ENCODE measurements around the gene NUMB.
"Not testable (repeated sequence)": the region's sequence is repeated elsewhere in the genome, so short reads cannot be mapped to it uniquely, and the experiment has no call there.

Gene NUMB

GRCh38 chr14:73365727-73366126, 92.6 kb downstream of the NUMB start:
- DNase-seq (ENCODE audit: low read depth in 3 of 3, low spot score in 1 of 3), result no peak

GRCh38 chr14:73364559-73364958, 93.8 kb downstream of the NUMB start:
- DNase-seq (ENCODE audit: low read depth in 3 of 3, low spot score in 1 of 3), result no peak

- no peak for DNase-seq (ENCODE audit: low read depth in 3 of 3, low spot score in 1 of 3)
Observed at GRCh38 chr14:73359445-73359844, 98.9 kb downstream of the NUMB start.

GRCh38 chr14:73358187-73358586, 100.2 kb downstream of the NUMB start:
- DNase-seq (ENCODE audit: low read depth in 3 of 3, low spot score in 1 of 3), result no peak

GRCh38 chr14:73349091-73349490, 109.3 kb downstream of the NUMB start:
- DNase-seq (ENCODE audit: low read depth in 3 of 3, low spot score in 1 of 3), result not testable (repeated sequence)

- DNase-seq (ENCODE audit: low read depth in 3 of 3, low spot score in 1 of 3), result no peak
Observed at GRCh38 chr14:73344319-73344718, 114.0 kb downstream of the NUMB start.

- no peak for DNase-seq (ENCODE audit: low read depth in 3 of 3, low spot score in 1 of 3)
Observed at GRCh38 chr14:73342670-73343069, 115.7 kb downstream of the NUMB start.

GRCh38 chr14:73339846-73340595, 118.3 kb downstream of the NUMB start:
- no peak for DNase-seq (ENCODE audit: low read depth in 3 of 3, low spot score in 1 of 3)

- DNase-seq (ENCODE audit: low read depth in 3 of 3, low spot score in 1 of 3), result no peak
Observed at GRCh38 chr14:73339206-73339605, 119.1 kb downstream of the NUMB start.

- DNase-seq (ENCODE audit: low read depth in 3 of 3, low spot score in 1 of 3), result no peak
Observed at GRCh38 chr14:73338551-73338950, 119.8 kb downstream of the NUMB start.

- DNase-seq (ENCODE audit: low read depth in 3 of 3, low spot score in 1 of 3), result no peak
Observed at GRCh38 chr14:73333031-73333430, 125.3 kb downstream of the NUMB start.

GRCh38 chr14:73325630-73326299, 132.6 kb downstream of the NUMB start:
- DNase-seq (ENCODE audit: low read depth in 3 of 3, low spot score in 1 of 3), result no peak

GRCh38 chr14:73325063-73325462, 133.3 kb downstream of the NUMB start:
- DNase-seq (ENCODE audit: low read depth in 3 of 3, low spot score in 1 of 3), result no peak

- no peak for DNase-seq (ENCODE audit: low read depth in 3 of 3, low spot score in 1 of 3)
Observed at GRCh38 chr14:73324533-73324932, 133.8 kb downstream of the NUMB start.

GRCh38 chr14:73323896-73324399, 134.4 kb downstream of the NUMB start:
- no peak for DNase-seq (ENCODE audit: low read depth in 3 of 3, low spot score in 1 of 3)

- no peak for DNase-seq (ENCODE audit: low read depth in 3 of 3, low spot score in 1 of 3)
Observed at GRCh38 chr14:73313151-73313550, 145.2 kb downstream of the NUMB start.

GRCh38 chr14:73312687-73313086, 145.7 kb downstream of the NUMB start:
- DNase-seq (ENCODE audit: low read depth in 3 of 3, low spot score in 1 of 3), result no peak

- DNase-seq (ENCODE audit: low read depth in 3 of 3, low spot score in 1 of 3), result no peak
Observed at GRCh38 chr14:73311708-73312030, 146.7 kb downstream of the NUMB start.

GRCh38 chr14:73309207-73309606, 149.1 kb downstream of the NUMB start:
- DNase-seq (ENCODE audit: low read depth in 3 of 3, low spot score in 1 of 3), result not testable (repeated sequence)

- no peak for DNase-seq (ENCODE audit: low read depth in 3 of 3, low spot score in 1 of 3)
Observed at GRCh38 chr14:73307261-73307660, 151.1 kb downstream of the NUMB start.

GRCh38 chr14:73305499-73305898, 152.8 kb downstream of the NUMB start:
- no peak for DNase-seq (ENCODE audit: low read depth in 3 of 3, low spot score in 1 of 3)

GRCh38 chr14:73295198-73295796, 163.0 kb downstream of the NUMB start:
- no peak for DNase-seq (ENCODE audit: low read depth in 3 of 3, low spot score in 1 of 3)

Data from stimulated activated CD4-positive, alpha-beta T cell treated with anti-CD3 and anti-CD28 coated beads, TNF-alpha, amount 100 ng/mL, for 1 hour (primary cell).